IMR-90 (cell line): ENCODE results near the gene OTUD5. TPM values are rescaled to one million over a fixed set of nuclear protein-coding genes. Genes with fewer than 3 reads are reported as not detected.

ENCODE experiments used
- ATAC-seq: fragments of 200-7000 bp; cut with Tn5 transposase; 2 replicates; pipeline ENCODE4 v1.9.1; 2020; ENCODE audit warnings: low read depth, mild to moderate bottlenecking, moderate library complexity
- BruUV-seq: library from RNA; stranded (reverse); fragments of 400-500 nt; replicated peaks from 2 replicates; lab custom pipeline; 2021; lab: Mats Ljungman, UMichigan
- CTCF ChIA-PET: fragments of 300-600 bp; formaldehyde crosslinking; extraction: SDS; loops from one replicate; lab custom pipeline; 2021; ENCODE audit warnings: antibody characterized with exemption; lab: Yijun Ruan, JAX
- POLR2A ChIA-PET: fragments of 300-600 bp; sonication (Branson Sonifier 250); formaldehyde crosslinking; loops from one replicate; lab custom pipeline; 2022; ENCODE audit warnings: antibody characterized with exemption; ENCODE audit not compliant: unreplicated experiment; lab: Charles Lee
- DNase-seq: peaks from one replicate; pipeline ENCODE4 v3.0.0; 2013
- H2AFZ ChIP-seq: replicated peaks from 2 replicates; pipeline ENCODE3; 2013; ENCODE audit warnings: low read length, mild to moderate bottlenecking; ENCODE audit not compliant: poor library complexity
- H2AK5ac ChIP-seq: 2 replicates; pipeline ENCODE4 v1.6.1; 2013; ENCODE audit warnings: low read depth, low read length, inconsistent platforms
- H2AK9ac ChIP-seq: replicated peaks from 2 replicates; pipeline ENCODE3; 2013; ENCODE audit warnings: mild to moderate bottlenecking, low read depth, low read length, moderate library complexity; ENCODE audit not compliant: poor library complexity
- H2BK120ac ChIP-seq: 2 replicates; pipeline ENCODE4 v1.6.1; 2013; ENCODE audit warnings: low read depth, low read length, inconsistent platforms
- H2BK15ac ChIP-seq: 3 replicates; pipeline ENCODE4 v1.6.1; 2013; ENCODE audit warnings: low read depth, low read length, inconsistent platforms
- H2BK20ac ChIP-seq: 2 replicates; pipeline ENCODE4 v1.6.1; 2013; ENCODE audit warnings: low read depth, mild to moderate bottlenecking, inconsistent platforms, low read length, moderate library complexity
- H2BK5ac ChIP-seq: 2 replicates; pipeline ENCODE4 v1.6.1; 2013; ENCODE audit warnings: mild to moderate bottlenecking, low read depth, low read length, inconsistent platforms; ENCODE audit not compliant: poor library complexity, severe bottlenecking
- H3K14ac ChIP-seq: replicated peaks from 2 replicates; pipeline ENCODE4 v1.6.1; 2013; ENCODE audit warnings: low read depth, low read length, inconsistent platforms
- H3K18ac ChIP-seq: 2 replicates; pipeline ENCODE4 v1.6.1; 2013; ENCODE audit warnings: low read depth, low read length, control low read depth
- H3K23ac ChIP-seq: 2 replicates; pipeline ENCODE4 v1.6.1; 2013; ENCODE audit warnings: low read depth, low read length, inconsistent platforms
- H3K27ac ChIP-seq: 2 replicates; pipeline ENCODE4 v1.5.1; 2013; ENCODE audit warnings: mild to moderate bottlenecking, control low read depth, low read length; ENCODE audit not compliant: insufficient read depth
- H3K27me3 ChIP-seq: 2 replicates; pipeline ENCODE4 v1.6.1; 2013; ENCODE audit warnings: low read length; ENCODE audit not compliant: control insufficient read depth, insufficient read depth
- H3K36me3 ChIP-seq: 2 replicates; pipeline ENCODE4 v1.6.1; 2013; ENCODE audit warnings: low read length, mixed read lengths; ENCODE audit not compliant: control insufficient read depth, insufficient read depth
- H3K4ac ChIP-seq: 2 replicates; pipeline ENCODE4 v1.6.1; 2013; ENCODE audit warnings: low read depth, low read length, inconsistent platforms
- H3K4me1 ChIP-seq: 2 replicates; pipeline ENCODE4 v1.6.1; 2013; ENCODE audit warnings: low read length, mixed read lengths; ENCODE audit not compliant: control insufficient read depth, insufficient read depth
- H3K4me2 ChIP-seq: 2 replicates; pipeline ENCODE4 v1.6.1; 2013; ENCODE audit warnings: low read depth, mild to moderate bottlenecking, control low read depth, low read length, moderate library complexity
- H3K4me3 ChIP-seq: 2 replicates; pipeline ENCODE4 v1.5.1; 2013; ENCODE audit warnings: low read depth, mild to moderate bottlenecking, control low read depth, low read length, moderate library complexity; ENCODE audit not compliant: insufficient read depth
- H3K56ac ChIP-seq: 2 replicates; pipeline ENCODE4 v1.6.1; 2013; ENCODE audit warnings: low read length, inconsistent platforms; ENCODE audit not compliant: insufficient read depth; ENCODE audit errors: extremely low read depth
- H3K79me1 ChIP-seq, 2 experiments: 2 replicates each; pipeline ENCODE4 v1.6.1; 2013; ENCODE audit warnings: low read length in 2 of 2, inconsistent platforms in 1 of 2, low read depth in 1 of 2
- H3K9ac ChIP-seq: 2 replicates; pipeline ENCODE4 v1.6.1; 2013; ENCODE audit warnings: low read depth, low read length, control low read depth
- H3K9me1 ChIP-seq: 2 replicates; pipeline ENCODE4 v1.6.1; 2013; ENCODE audit warnings: low read length, inconsistent platforms; ENCODE audit not compliant: insufficient read depth
- H3K9me3 ChIP-seq: 2 replicates; pipeline ENCODE4 v1.6.1; 2013; ENCODE audit warnings: low read length; ENCODE audit not compliant: control insufficient read depth, insufficient read depth
- H4K20me1 ChIP-seq: 2 replicates; pipeline ENCODE4 v1.6.1; 2013; ENCODE audit warnings: low read length, inconsistent platforms; ENCODE audit not compliant: insufficient read depth
- H4K5ac ChIP-seq: 2 replicates; pipeline ENCODE4 v1.6.1; 2013; ENCODE audit warnings: mild to moderate bottlenecking, low read depth, low read length, control low read depth
- H4K8ac ChIP-seq, 2 experiments: 2 replicates each; pipeline ENCODE4 v1.6.1; 2013; ENCODE audit warnings: low read depth in 2 of 2, low read length in 2 of 2, control low read depth in 1 of 2, inconsistent platforms in 1 of 2
- H4K91ac ChIP-seq: 2 replicates; pipeline ENCODE4 v1.6.1; 2013; ENCODE audit warnings: low read depth, low read length, inconsistent platforms; ENCODE audit not compliant: insufficient read depth
- BHLHE40 ChIP-seq: fragments of 150-350 bp; IDR thresholded peaks from 2 replicates; pipeline ENCODE4 v1.6.1; 2016; ENCODE audit warnings: mild to moderate bottlenecking, low read depth, low read length
- CEBPB ChIP-seq: IDR thresholded peaks from 2 replicates; pipeline ENCODE4 v1.6.1; 2012; ENCODE audit warnings: low read depth, low read length, improper control_type of control experiment
- CHD1 ChIP-seq: IDR thresholded peaks from 2 replicates; pipeline ENCODE4 v1.6.1; 2012; ENCODE audit warnings: low read depth, low read length, improper control_type of control experiment
- CTCF ChIP-seq: conservative IDR thresholded peaks from 2 replicates; pipeline ENCODE4 v1.5.1; 2012; ENCODE audit warnings: mild to moderate bottlenecking, low read depth, low read length, improper control_type of control experiment
- ELK1 ChIP-seq: fragments of 150-350 bp; IDR thresholded peaks from 2 replicates; pipeline ENCODE4 v1.6.1; 2016; ENCODE audit warnings: low read depth, mild to moderate bottlenecking, low read length, moderate library complexity, borderline replicate concordance
- FOS ChIP-seq: fragments of 150-350 bp; IDR thresholded peaks from 2 replicates; pipeline ENCODE4 v1.6.1; 2016; ENCODE audit warnings: low read depth, low read length
- MAFK ChIP-seq: IDR thresholded peaks from 2 replicates; pipeline ENCODE4 v1.6.1; 2012; ENCODE audit warnings: low read depth, low read length, improper control_type of control experiment
- MAZ ChIP-seq: IDR thresholded peaks from 2 replicates; pipeline ENCODE4 v1.6.1; 2012; ENCODE audit warnings: low read depth, mild to moderate bottlenecking, low read length, improper control_type of control experiment, moderate library complexity, borderline replicate concordance
- MXI1 ChIP-seq: IDR thresholded peaks from 2 replicates; pipeline ENCODE4 v1.6.1; 2012; ENCODE audit warnings: low read depth, mild to moderate bottlenecking, low read length, moderate library complexity, borderline replicate concordance
- NFE2L2 ChIP-seq: fragments of 150-350 bp; IDR thresholded peaks from 2 replicates; pipeline ENCODE4 v1.6.1; 2016; ENCODE audit warnings: low read depth, mild to moderate bottlenecking, low read length
- POLR2A ChIP-seq: IDR thresholded peaks from 2 replicates; pipeline ENCODE4 v1.6.1; 2012; ENCODE audit warnings: mild to moderate bottlenecking, low read depth, low read length
- RAD21 ChIP-seq: IDR thresholded peaks from 2 replicates; pipeline ENCODE4 v1.6.1; 2012; ENCODE audit warnings: low read length, improper control_type of control experiment
- RCOR1 ChIP-seq: IDR thresholded peaks from 2 replicates; pipeline ENCODE4 v1.6.1; 2012; ENCODE audit warnings: mild to moderate bottlenecking, low read length, improper control_type of control experiment; ENCODE audit not compliant: insufficient replicate concordance
- RFX5 ChIP-seq: IDR thresholded peaks from 2 replicates; pipeline ENCODE4 v1.8.0; 2012; ENCODE audit warnings: low read depth, mild to moderate bottlenecking, low read length, moderate library complexity
- SMC3 ChIP-seq: fragments of 150-350 bp; IDR thresholded peaks from 2 replicates; pipeline ENCODE4 v1.6.1; 2016; ENCODE audit warnings: low read depth, mild to moderate bottlenecking, antibody characterized with exemption, low read length, moderate library complexity
- USF2 ChIP-seq: fragments of 150-350 bp; IDR thresholded peaks from 2 replicates; pipeline ENCODE4 v1.6.1; 2017; ENCODE audit warnings: mild to moderate bottlenecking, antibody characterized with exemption, low read length, low read depth
- WGBS, 2 experiments: methylation state at CpG; one replicate each; pipeline versions ENCODE4 v1.1.5 to v1.1.7; 2013; ENCODE audit warnings: missing lambda C conversion rate in 2 of 2; ENCODE audit not compliant: insufficient read length in 1 of 2; ENCODE audit errors: extremely low coverage in 2 of 2; 5-methylcytosine and 5-hydroxymethylcytosine counted together
- dilution Hi-C: fragments of 300-500 bp; cut with HindIII; formaldehyde crosslinking; loops from one replicate; pipeline ENCODE4 v1.14.3; 2018; ENCODE audit warnings: low sequenced_read_pairs; ENCODE audit not compliant: unreplicated experiment
- in situ Hi-C: fragments of 300-500 bp; cut with MboI; formaldehyde crosslinking; loops from 3 replicates; pipeline ENCODE4 v1.14.3; 2019; ENCODE audit warnings: low sequenced_read_pairs, inconsistent platforms, mixed read lengths
- intact Hi-C: fragments of 100-400 bp; cut with micrococcal nuclease; formaldehyde crosslinking; loops from 2 replicates; pipeline ENCODE4 v1.10.0; 2022
- polyA plus RNA-seq, 3 experiments: library from polyadenylated mRNA; depleted of rRNA; stranded (reverse); fragments of >200 nt; gene quantifications; 2 replicates each; pipeline ENCODE4 v1.2.3, GENCODE V29; 2012; ENCODE audit warnings: low replicate concordance in 1 of 3
- total RNA-seq: library from RNA; depleted of rRNA; stranded (reverse); fragments of >200 nt; gene quantifications from 2 replicates; pipeline ENCODE4 v1.2.3, GENCODE V29; 2012

OTUD5 gene
- total and polyA plus RNA-seq, 2 of the 4 experiments (the other 2 are of a cell fraction), result 30.6 to 50.4 TPM

- Histone ChIP-seq H3K18ac (no peak overlapping the region), H3K14ac (no peak overlapping the region), H2AK9ac (no peak overlapping the region), H3K27me3 (no peaks in the 10 kb centered on the region), H3K56ac (no peak overlapping the region), H2AFZ (no peak overlapping the region), H4K20me1 (peaks cover 2% of the 10 kb centered on the region), H3K9me3 (no peaks in the 10 kb centered on the region; the same call in 1 of the 2 replicates), H3K36me3 (peaks cover 21% of the 10 kb centered on the region), H3K4ac (no peak overlapping the region), H2BK5ac (no peak overlapping the region), H2BK20ac (no peak overlapping the region), H3K9me1 (no peaks in the 10 kb centered on the region), H4K5ac (no peak overlapping the region), H2BK15ac (no peak overlapping the region), H3K4me2 (no peak overlapping the region), H4K91ac (no peak overlapping the region), H2BK120ac (no peak overlapping the region), H3K9ac (no peak overlapping the region), H3K23ac (no peak overlapping the region), H3K4me3 (no peak overlapping the region), H3K27ac (no peak overlapping the region), H3K4me1 (no peaks in the 10 kb centered on the region), H2AK5ac (no peak overlapping the region), H4K8ac (no peak overlapping the region), H3K79me1 (peaks cover 0 to 11% of the 10 kb centered on the region in 2 experiments; a peak in 1 of 4 replicates)
- ATAC-seq (no peak), DNase-seq (no peak)
- ChIA-PET POLR2A (no interaction called here), CTCF (no interaction called here)
- in situ Hi-C loops, result no loop called here
- TF ChIP-seq SMC3 (no peak), CHD1 (no peak), USF2 (no peak), MAZ (no peak), RAD21 (no peak), MXI1 (no peak), NFE2L2 (no peak), POLR2A (no peak), RFX5 (no peak), MAFK (no peak), ELK1 (no peak), CEBPB (no peak), BHLHE40 (no peak), CTCF (no peak), FOS (no peak), RCOR1 (no peak)
- WGBS, 2 experiments, result 80% methylated on average over 1 of the region's 8 CpGs; no CpG with 5 or more reads in 1 of the 2 experiments
- dilution Hi-C loops, result no loop called here
- intact Hi-C loops, result no loop called here
- BruUV-seq, result no TSS peak
Measured at GRCh38 chrX:48904180-48904579, 53.2 kb downstream of the OTUD5 start.
